Upper lobe of left lung (tissue), 6 donors: Measurements from ENCODE around the gene PBX2. TPM values are rescaled to one million over a fixed set of nuclear protein-coding genes. Genes with fewer than 3 reads are reported as not detected.

Experiments used
- ATAC-seq, 2 donors: fragments of 200-7000 bp; cut with Tn5 transposase; one replicate each; pipeline ENCODE4 v1.9.1; 2022; ENCODE audit warnings: mild to moderate bottlenecking in 2 of 2, moderate library complexity in 2 of 2; ENCODE audit not compliant: low FRiP score in 2 of 2
- DNase-seq, 2 donors: peaks; one replicate each; pipeline ENCODE4 v3.0.0-alpha.2; 2019 to 2020
- H3K27ac ChIP-seq, 4 donors: fragments of 200-600 bp; sonication (generic); one replicate each; pipeline ENCODE4 v1.5.1; 2016 to 2019
- H3K27me3 ChIP-seq, 4 donors: fragments of 200-600 bp; sonication (generic); one replicate each; pipeline ENCODE4 v1.5.1; 2017 to 2019
- H3K36me3 ChIP-seq, 4 donors: fragments of 200-600 bp; sonication (generic); one replicate each; pipeline ENCODE4 v1.5.1; 2016 to 2019
- H3K4me1 ChIP-seq, 4 donors: fragments of 200-600 bp; sonication (generic); one replicate each; pipeline ENCODE4 v1.5.1; 2018 to 2019
- H3K4me3 ChIP-seq, 4 donors: fragments of 200-600 bp; sonication (generic); one replicate each; pipeline ENCODE4 v1.5.1; 2017 to 2019; ENCODE audit warnings: mild to moderate bottlenecking in 2 of 4, moderate library complexity in 1 of 4
- H3K9me3 ChIP-seq, 4 donors: fragments of 200-600 bp; sonication (generic); one replicate each; pipeline ENCODE4 v1.5.1; 2018 to 2019
- POLR2A ChIP-seq, 4 donors: fragments of 450-650 bp; IDR thresholded peaks; one replicate each; pipeline ENCODE4 v1.5.1; 2016 to 2017; ENCODE audit warnings: antibody characterized with exemption in 4 of 4, mild to moderate bottlenecking in 2 of 4
- WGBS, 2 donors: methylation state at CpG; one replicate each; pipeline ENCODE4 v1.1.5; 2017 to 2018; 5-methylcytosine and 5-hydroxymethylcytosine counted together
- small RNA-seq, 4 donors: library from RNA; depleted of rRNA; stranded (forward); fragments of <200 nt; gene quantifications; one replicate each; pipeline ENCODE3, GENCODE V24; 2016
- total RNA-seq, 6 donors: library from RNA; depleted of rRNA in 4 of 6; stranded (reverse); fragments of >200 nt in 4 of 6; gene quantifications; one replicate each; pipeline versions ENCODE4 v1.1.0 to v1.2.1, GENCODE V29; 2016 to 2021
- TF ChIP-seq, protein P1 (sequence below), 6 experiments: fragments of 450-650 bp in 4 of 6; fragments of 200-600 bp in 2 of 6; sonication (generic) in 2 of 6; IDR thresholded peaks; one replicate each; pipeline ENCODE4 v1.5.1; 2016 to 2019; ENCODE audit warnings: antibody characterized with exemption in 6 of 6
- donor health status: DM: no; HTN: no; CAD: no; lungs with moderate emphysema.
- donor health status: DM: no; HTN: yes; CAD: no; lungs with severe emphysema.

The PBX2 gene
- total RNA-seq, 6 donors from 2014 or later, result 78.6 to 147 (median 93.4) TPM

- 70 to 72% methylated on average over 5 of the region's 5 CpGs for WGBS, 2 donors
- no peak for TF ChIP-seq POLR2A (IDR thresholded peaks at IDR 0.05)
- TF ChIP-seq, protein P1, sequence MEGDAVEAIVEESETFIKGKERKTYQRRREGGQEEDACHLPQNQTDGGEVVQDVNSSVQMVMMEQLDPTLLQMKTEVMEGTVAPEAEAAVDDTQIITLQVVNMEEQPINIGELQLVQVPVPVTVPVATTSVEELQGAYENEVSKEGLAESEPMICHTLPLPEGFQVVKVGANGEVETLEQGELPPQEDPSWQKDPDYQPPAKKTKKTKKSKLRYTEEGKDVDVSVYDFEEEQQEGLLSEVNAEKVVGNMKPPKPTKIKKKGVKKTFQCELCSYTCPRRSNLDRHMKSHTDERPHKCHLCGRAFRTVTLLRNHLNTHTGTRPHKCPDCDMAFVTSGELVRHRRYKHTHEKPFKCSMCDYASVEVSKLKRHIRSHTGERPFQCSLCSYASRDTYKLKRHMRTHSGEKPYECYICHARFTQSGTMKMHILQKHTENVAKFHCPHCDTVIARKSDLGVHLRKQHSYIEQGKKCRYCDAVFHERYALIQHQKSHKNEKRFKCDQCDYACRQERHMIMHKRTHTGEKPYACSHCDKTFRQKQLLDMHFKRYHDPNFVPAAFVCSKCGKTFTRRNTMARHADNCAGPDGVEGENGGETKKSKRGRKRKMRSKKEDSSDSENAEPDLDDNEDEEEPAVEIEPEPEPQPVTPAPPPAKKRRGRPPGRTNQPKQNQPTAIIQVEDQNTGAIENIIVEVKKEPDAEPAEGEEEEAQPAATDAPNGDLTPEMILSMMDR (IDR thresholded peaks at IDR 0.05), result no peak
- no peaks in the 10 kb centered on the region for H3K36me3 ChIP-seq
- DNase-seq (no peak), ATAC-seq (no peak)
- H3K27me3 ChIP-seq, result no peaks in the 10 kb centered on the region
- no peaks in the 10 kb centered on the region for H3K4me1 ChIP-seq
- no peak overlapping the region for H3K27ac ChIP-seq
- H3K4me3 ChIP-seq, result no peak overlapping the region
- no peaks in the 10 kb centered on the region for H3K9me3 ChIP-seq
These were observed 50.4 kb downstream of the PBX2 start for GRCh38 chr6:32139590-32139989.

- ATAC-seq (no peak), DNase-seq (no peak)
- no peak for TF ChIP-seq POLR2A (IDR thresholded peaks at IDR 0.05)
These were observed 52.5 kb downstream of the PBX2 start for GRCh38 chr6:32137454-32137853.

More at GRCh38 chr6:32137454-32137853, 52.5 kb downstream of the PBX2 start:
- no peaks in the 10 kb centered on the region for H3K4me1 ChIP-seq
- no peaks in the 10 kb centered on the region for H3K9me3 ChIP-seq
- H3K27me3 ChIP-seq, result no peaks in the 10 kb centered on the region
- no peaks in the 10 kb centered on the region for H3K36me3 ChIP-seq
- no peak overlapping the region for H3K27ac ChIP-seq
- H3K4me3 ChIP-seq, result no peak overlapping the region

Small RNA genes within 50 kb of the gene (small RNA-seq; reads per million reads assigned to genes)
- gene AL662884.1 (0 reads per million in 4 donors), gene MIR6833 (0 reads per million in 4 donors)

Other genes with a start within 250 kb of the PBX2 start
- 100 to 1,000 TPM in 1 of 6 donors, 10 to 100 TPM in 5; 15.0 to 199 (median 58.1) TPM for gene CFB, start 244.1 kb downstream of the PBX2 start, total RNA-seq
- 10 to 100 TPM; 42.8 to 84.2 (median 63.0) TPM for gene NELFE, start 231.2 kb downstream of the PBX2 start, total RNA-seq
- gene SKIC2, start 231.0 kb downstream of the PBX2 start, total RNA-seq, result 100 to 1,000 TPM in 1 of 6 donors, 10 to 100 TPM in 5; 27.7 to 172 (median 58.6) TPM
- gene DXO, start 218.1 kb downstream of the PBX2 start, total RNA-seq, result 10 to 100 TPM; 14.1 to 40.9 (median 19.3) TPM
- gene C4A, start 208.1 kb downstream of the PBX2 start, total RNA-seq, result 100 to 1,000 TPM in 4 of 6 donors, 10 to 100 TPM in 2; 89.8 to 217 (median 139) TPM
- 100 to 1,000 TPM in 3 of 6 donors, 10 to 100 TPM in 3; 85.7 to 193 (median 97.7) TPM for gene C4B, start 175.4 kb downstream of the PBX2 start, total RNA-seq
- 1 to 10 TPM in 5 of 6 donors, under 1 TPM in 1; 0.30 to 2.3 (median 1.2) TPM for gene CYP21A2, start 151.8 kb downstream of the PBX2 start, total RNA-seq
- gene TNXB, start 80.9 kb downstream of the PBX2 start, total RNA-seq, result 100 to 1,000 TPM in 4 of 6 donors, 10 to 100 TPM in 2; 58.1 to 206 (median 151) TPM
- gene ATF6B, start 62.0 kb downstream of the PBX2 start, total RNA-seq, result 100 to 1,000 TPM in 3 of 6 donors, 10 to 100 TPM in 3; 35.3 to 230 (median 95.8) TPM
- 1 to 10 TPM in 5 of 6 donors, not detected in 1; 1.4 to 5.6 (median 4.6) TPM for gene FKBPL, start 59.9 kb downstream of the PBX2 start, total RNA-seq
- 1 to 10 TPM in 2 of 6 donors, under 1 TPM in 3, not detected in 1; 0.69 to 6.3 (median 0.98) TPM for gene PRRT1, start 38.3 kb downstream of the PBX2 start, total RNA-seq
- gene PPT2, start 36.1 kb downstream of the PBX2 start, total RNA-seq, result 10 to 100 TPM in 5 of 6 donors, 1 to 10 TPM in 1; 7.0 to 64.8 (median 16.8) TPM
- 10 to 100 TPM in 2 of 6 donors, 1 to 10 TPM in 4; 6.1 to 37.7 (median 9.6) TPM for gene EGFL8, start 25.6 kb downstream of the PBX2 start, total RNA-seq
- 10 to 100 TPM; 25.9 to 54.5 (median 32.6) TPM for gene AGPAT1, start 14.1 kb downstream of the PBX2 start, total RNA-seq
- 10 to 100 TPM; 23.0 to 73.6 (median 59.1) TPM for gene RNF5, start 11.8 kb downstream of the PBX2 start, total RNA-seq
- 1,000 to 10,000 TPM in 5 of 6 donors, 100 to 1,000 TPM in 1; 543 to 2,806 (median 1,294) TPM for gene AGER, start 5.9 kb downstream of the PBX2 start, total RNA-seq
- 10 to 100 TPM; 18.9 to 80.4 (median 30.6) TPM for gene GPSM3, start 2.4 kb upstream of the PBX2 start, total RNA-seq
- gene NOTCH4, start 33.9 kb upstream of the PBX2 start, total RNA-seq, result 100 to 1,000 TPM in 2 of 6 donors, 10 to 100 TPM in 4; 27.0 to 139 (median 65.1) TPM
- gene TSBP1, start 181.7 kb upstream of the PBX2 start, total RNA-seq, result not detected
- not detected for gene BTNL2, start 217.0 kb upstream of the PBX2 start, total RNA-seq
- 1,000 to 10,000 TPM in 3 of 6 donors, 100 to 1,000 TPM in 3; 202 to 2,231 (median 1,304) TPM for gene HLA-DRA, start 249.7 kb upstream of the PBX2 start, total RNA-seq